IMR-90 (cell line): ENCODE data around the gene LMTK2. TPM values are rescaled to one million over a fixed set of nuclear protein-coding genes. Genes with fewer than 3 reads are reported as not detected.

Experiments
- ATAC-seq: fragments of 200-7000 bp; cut with Tn5 transposase; 2 replicates; pipeline ENCODE4 v1.9.1; 2020; ENCODE audit warnings: low read depth, mild to moderate bottlenecking, moderate library complexity
- BruUV-seq: library from RNA; stranded (reverse); fragments of 400-500 nt; replicated peaks from 2 replicates; lab custom pipeline; 2021; lab: Mats Ljungman, UMichigan
- CTCF ChIA-PET: fragments of 300-600 bp; formaldehyde crosslinking; extraction: SDS; loops from one replicate; lab custom pipeline; 2021; ENCODE audit warnings: antibody characterized with exemption; lab: Yijun Ruan, JAX
- POLR2A ChIA-PET: fragments of 300-600 bp; sonication (Branson Sonifier 250); formaldehyde crosslinking; loops from one replicate; lab custom pipeline; 2022; ENCODE audit warnings: antibody characterized with exemption; ENCODE audit not compliant: unreplicated experiment; lab: Charles Lee
- DNase-seq: peaks from one replicate; pipeline ENCODE4 v3.0.0; 2013
- H2AFZ ChIP-seq: replicated peaks from 2 replicates; pipeline ENCODE3; 2013; ENCODE audit warnings: low read length, mild to moderate bottlenecking; ENCODE audit not compliant: poor library complexity
- H2AK5ac ChIP-seq: 2 replicates; pipeline ENCODE4 v1.6.1; 2013; ENCODE audit warnings: low read depth, low read length, inconsistent platforms
- H2AK9ac ChIP-seq: replicated peaks from 2 replicates; pipeline ENCODE3; 2013; ENCODE audit warnings: mild to moderate bottlenecking, low read depth, low read length, moderate library complexity; ENCODE audit not compliant: poor library complexity
- H2BK120ac ChIP-seq: 2 replicates; pipeline ENCODE4 v1.6.1; 2013; ENCODE audit warnings: low read depth, low read length, inconsistent platforms
- H2BK15ac ChIP-seq: 3 replicates; pipeline ENCODE4 v1.6.1; 2013; ENCODE audit warnings: low read depth, low read length, inconsistent platforms
- H2BK20ac ChIP-seq: 2 replicates; pipeline ENCODE4 v1.6.1; 2013; ENCODE audit warnings: low read depth, mild to moderate bottlenecking, inconsistent platforms, low read length, moderate library complexity
- H2BK5ac ChIP-seq: 2 replicates; pipeline ENCODE4 v1.6.1; 2013; ENCODE audit warnings: mild to moderate bottlenecking, low read depth, low read length, inconsistent platforms; ENCODE audit not compliant: poor library complexity, severe bottlenecking
- H3K14ac ChIP-seq: replicated peaks from 2 replicates; pipeline ENCODE4 v1.6.1; 2013; ENCODE audit warnings: low read depth, low read length, inconsistent platforms
- H3K18ac ChIP-seq: 2 replicates; pipeline ENCODE4 v1.6.1; 2013; ENCODE audit warnings: low read depth, low read length, control low read depth
- H3K23ac ChIP-seq: 2 replicates; pipeline ENCODE4 v1.6.1; 2013; ENCODE audit warnings: low read depth, low read length, inconsistent platforms
- H3K27ac ChIP-seq: 2 replicates; pipeline ENCODE4 v1.5.1; 2013; ENCODE audit warnings: mild to moderate bottlenecking, control low read depth, low read length; ENCODE audit not compliant: insufficient read depth
- H3K27me3 ChIP-seq: 2 replicates; pipeline ENCODE4 v1.6.1; 2013; ENCODE audit warnings: low read length; ENCODE audit not compliant: control insufficient read depth, insufficient read depth
- H3K36me3 ChIP-seq: 2 replicates; pipeline ENCODE4 v1.6.1; 2013; ENCODE audit warnings: low read length, mixed read lengths; ENCODE audit not compliant: control insufficient read depth, insufficient read depth
- H3K4ac ChIP-seq: 2 replicates; pipeline ENCODE4 v1.6.1; 2013; ENCODE audit warnings: low read depth, low read length, inconsistent platforms
- H3K4me1 ChIP-seq: 2 replicates; pipeline ENCODE4 v1.6.1; 2013; ENCODE audit warnings: low read length, mixed read lengths; ENCODE audit not compliant: control insufficient read depth, insufficient read depth
- H3K4me2 ChIP-seq: 2 replicates; pipeline ENCODE4 v1.6.1; 2013; ENCODE audit warnings: low read depth, mild to moderate bottlenecking, control low read depth, low read length, moderate library complexity
- H3K4me3 ChIP-seq: 2 replicates; pipeline ENCODE4 v1.5.1; 2013; ENCODE audit warnings: low read depth, mild to moderate bottlenecking, control low read depth, low read length, moderate library complexity; ENCODE audit not compliant: insufficient read depth
- H3K56ac ChIP-seq: 2 replicates; pipeline ENCODE4 v1.6.1; 2013; ENCODE audit warnings: low read length, inconsistent platforms; ENCODE audit not compliant: insufficient read depth; ENCODE audit errors: extremely low read depth
- H3K79me1 ChIP-seq, 2 experiments: 2 replicates each; pipeline ENCODE4 v1.6.1; 2013; ENCODE audit warnings: low read length in 2 of 2, inconsistent platforms in 1 of 2, low read depth in 1 of 2
- H3K9ac ChIP-seq: 2 replicates; pipeline ENCODE4 v1.6.1; 2013; ENCODE audit warnings: low read depth, low read length, control low read depth
- H3K9me1 ChIP-seq: 2 replicates; pipeline ENCODE4 v1.6.1; 2013; ENCODE audit warnings: low read length, inconsistent platforms; ENCODE audit not compliant: insufficient read depth
- H3K9me3 ChIP-seq: 2 replicates; pipeline ENCODE4 v1.6.1; 2013; ENCODE audit warnings: low read length; ENCODE audit not compliant: control insufficient read depth, insufficient read depth
- H4K20me1 ChIP-seq: 2 replicates; pipeline ENCODE4 v1.6.1; 2013; ENCODE audit warnings: low read length, inconsistent platforms; ENCODE audit not compliant: insufficient read depth
- H4K5ac ChIP-seq: 2 replicates; pipeline ENCODE4 v1.6.1; 2013; ENCODE audit warnings: mild to moderate bottlenecking, low read depth, low read length, control low read depth
- H4K8ac ChIP-seq, 2 experiments: 2 replicates each; pipeline ENCODE4 v1.6.1; 2013; ENCODE audit warnings: low read depth in 2 of 2, low read length in 2 of 2, control low read depth in 1 of 2, inconsistent platforms in 1 of 2
- H4K91ac ChIP-seq: 2 replicates; pipeline ENCODE4 v1.6.1; 2013; ENCODE audit warnings: low read depth, low read length, inconsistent platforms; ENCODE audit not compliant: insufficient read depth
- BHLHE40 ChIP-seq: fragments of 150-350 bp; IDR thresholded peaks from 2 replicates; pipeline ENCODE4 v1.6.1; 2016; ENCODE audit warnings: mild to moderate bottlenecking, low read depth, low read length
- CEBPB ChIP-seq: IDR thresholded peaks from 2 replicates; pipeline ENCODE4 v1.6.1; 2012; ENCODE audit warnings: low read depth, low read length, improper control_type of control experiment
- ELK1 ChIP-seq: fragments of 150-350 bp; IDR thresholded peaks from 2 replicates; pipeline ENCODE4 v1.6.1; 2016; ENCODE audit warnings: low read depth, mild to moderate bottlenecking, low read length, moderate library complexity, borderline replicate concordance
- MAFK ChIP-seq: IDR thresholded peaks from 2 replicates; pipeline ENCODE4 v1.6.1; 2012; ENCODE audit warnings: low read depth, low read length, improper control_type of control experiment
- MAZ ChIP-seq: IDR thresholded peaks from 2 replicates; pipeline ENCODE4 v1.6.1; 2012; ENCODE audit warnings: low read depth, mild to moderate bottlenecking, low read length, improper control_type of control experiment, moderate library complexity, borderline replicate concordance
- NFE2L2 ChIP-seq: fragments of 150-350 bp; IDR thresholded peaks from 2 replicates; pipeline ENCODE4 v1.6.1; 2016; ENCODE audit warnings: low read depth, mild to moderate bottlenecking, low read length
- POLR2A ChIP-seq: IDR thresholded peaks from 2 replicates; pipeline ENCODE4 v1.6.1; 2012; ENCODE audit warnings: mild to moderate bottlenecking, low read depth, low read length
- RAD21 ChIP-seq: IDR thresholded peaks from 2 replicates; pipeline ENCODE4 v1.6.1; 2012; ENCODE audit warnings: low read length, improper control_type of control experiment
- RCOR1 ChIP-seq: IDR thresholded peaks from 2 replicates; pipeline ENCODE4 v1.6.1; 2012; ENCODE audit warnings: mild to moderate bottlenecking, low read length, improper control_type of control experiment; ENCODE audit not compliant: insufficient replicate concordance
- SMC3 ChIP-seq: fragments of 150-350 bp; IDR thresholded peaks from 2 replicates; pipeline ENCODE4 v1.6.1; 2016; ENCODE audit warnings: low read depth, mild to moderate bottlenecking, antibody characterized with exemption, low read length, moderate library complexity
- USF2 ChIP-seq: fragments of 150-350 bp; IDR thresholded peaks from 2 replicates; pipeline ENCODE4 v1.6.1; 2017; ENCODE audit warnings: mild to moderate bottlenecking, antibody characterized with exemption, low read length, low read depth
- WGBS, 2 experiments: methylation state at CpG; one replicate each; pipeline versions ENCODE4 v1.1.5 to v1.1.7; 2013; ENCODE audit warnings: missing lambda C conversion rate in 2 of 2; ENCODE audit not compliant: insufficient read length in 1 of 2; ENCODE audit errors: extremely low coverage in 2 of 2; 5-methylcytosine and 5-hydroxymethylcytosine counted together
- dilution Hi-C: fragments of 300-500 bp; cut with HindIII; formaldehyde crosslinking; loops from one replicate; pipeline ENCODE4 v1.14.3; 2018; ENCODE audit warnings: low sequenced_read_pairs; ENCODE audit not compliant: unreplicated experiment
- in situ Hi-C: fragments of 300-500 bp; cut with MboI; formaldehyde crosslinking; loops from 3 replicates; pipeline ENCODE4 v1.14.3; 2019; ENCODE audit warnings: low sequenced_read_pairs, inconsistent platforms, mixed read lengths
- intact Hi-C: fragments of 100-400 bp; cut with micrococcal nuclease; formaldehyde crosslinking; loops from 2 replicates; pipeline ENCODE4 v1.10.0; 2022
- polyA plus RNA-seq, 3 experiments: library from polyadenylated mRNA; depleted of rRNA; stranded (reverse); fragments of >200 nt; gene quantifications; 2 replicates each; pipeline ENCODE4 v1.2.3, GENCODE V29; 2012; ENCODE audit warnings: low replicate concordance in 1 of 3
- total RNA-seq: library from RNA; depleted of rRNA; stranded (reverse); fragments of >200 nt; gene quantifications from 2 replicates; pipeline ENCODE4 v1.2.3, GENCODE V29; 2012

Gene LMTK2
- total and polyA plus RNA-seq, 2 of the 4 experiments (the other 2 are of a cell fraction): 4.4 to 5.0 TPM

GRCh38 chr7:98133621-98134303, 27.1 kb downstream of the LMTK2 start:
- CTCF ChIA-PET: interaction anchor here (0.6 to 1.7 kb wide), 5 partner anchors 14 to 38 kb away, joined by 3 to 4 read pairs (median 3); no protein-coding TSS in a partner anchor

More at GRCh38 chr7:98133621-98134303, 27.1 kb downstream of the LMTK2 start:
- Histone ChIP-seq H3K4ac (no peak overlapping the region), H3K79me1 (peaks cover 0 to 12% of the 10 kb centered on the region in 2 experiments; a peak in 3 of 4 replicates), H2AFZ (no peak overlapping the region), H2AK9ac (no peak overlapping the region), H3K18ac (no peak overlapping the region), H3K9me3 (no peaks in the 10 kb centered on the region), H3K27me3 (no peaks in the 10 kb centered on the region), H4K8ac (no peak overlapping the region), H3K9me1 (no peaks in the 10 kb centered on the region; the same call in 1 of the 2 replicates), H4K20me1 (peaks cover 9% of the 10 kb centered on the region; the same call in 1 of the 2 replicates), H2BK20ac (no peak overlapping the region), H4K5ac (no peak overlapping the region), H2AK5ac (no peak overlapping the region), H2BK5ac (no peak overlapping the region), H3K9ac (no peak overlapping the region), H3K4me1 (peaks cover 5% of the 10 kb centered on the region; the same call in 1 of the 2 replicates), H4K91ac (no peak overlapping the region), H3K36me3 (peaks cover 5% of the 10 kb centered on the region; the same call in 1 of the 2 replicates), H3K4me3 (no peak overlapping the region), H3K27ac (no peak overlapping the region), H3K4me2 (no peak overlapping the region), H2BK120ac (no peak overlapping the region), H3K23ac (no peak overlapping the region), H3K56ac (no peak overlapping the region), H3K14ac (no peak overlapping the region), H2BK15ac (no peak overlapping the region)
- intact Hi-C loops (no loop called here), in situ Hi-C loops (no loop called here), dilution Hi-C loops (no loop called here)
- ATAC-seq (peak; percentile 60; the same call in 1 of the 2 replicates), DNase-seq (peak; percentile 4)
- POLR2A ChIA-PET: interaction anchor here (0.6 kb wide), 1 partner anchor 92 kb away, joined by 21 read pairs; no protein-coding TSS in a partner anchor
- BruUV-seq: no TSS peak
- WGBS, 2 experiments: no CpG with 5 or more reads among the region's 4 CpGs
- TF ChIP-seq CEBPB (no peak), BHLHE40 (no peak), USF2 (no peak), NFE2L2 (no peak), MAZ (no peak), POLR2A (no peak), MAFK (no peak), RCOR1 (no peak), ELK1 (no peak), SMC3 (no peak), RAD21 (no peak)
